Gastroesophageal sphincter (tissue), 3 donors: ENCODE data around the gene ZNF274.

Experiments
- CTCF ChIP-seq, 4 experiments: fragments of 200-600 bp in 2 of 4; fragments of 450-650 bp in 2 of 4; sonication (generic) in 1 of 4; IDR thresholded peaks; one replicate each; pipeline ENCODE4 v1.5.1; 2017 to 2019; ENCODE audit warnings: antibody characterized with exemption in 4 of 4, mild to moderate bottlenecking in 2 of 4, moderate library complexity in 2 of 4
- POLR2A ChIP-seq, 2 donors: fragments of 450-650 bp; IDR thresholded peaks; one replicate each; pipeline ENCODE4 v1.6.1; 2017; ENCODE audit warnings: antibody characterized with exemption in 2 of 2, mild to moderate bottlenecking in 2 of 2, moderate library complexity in 1 of 2

DNA sequence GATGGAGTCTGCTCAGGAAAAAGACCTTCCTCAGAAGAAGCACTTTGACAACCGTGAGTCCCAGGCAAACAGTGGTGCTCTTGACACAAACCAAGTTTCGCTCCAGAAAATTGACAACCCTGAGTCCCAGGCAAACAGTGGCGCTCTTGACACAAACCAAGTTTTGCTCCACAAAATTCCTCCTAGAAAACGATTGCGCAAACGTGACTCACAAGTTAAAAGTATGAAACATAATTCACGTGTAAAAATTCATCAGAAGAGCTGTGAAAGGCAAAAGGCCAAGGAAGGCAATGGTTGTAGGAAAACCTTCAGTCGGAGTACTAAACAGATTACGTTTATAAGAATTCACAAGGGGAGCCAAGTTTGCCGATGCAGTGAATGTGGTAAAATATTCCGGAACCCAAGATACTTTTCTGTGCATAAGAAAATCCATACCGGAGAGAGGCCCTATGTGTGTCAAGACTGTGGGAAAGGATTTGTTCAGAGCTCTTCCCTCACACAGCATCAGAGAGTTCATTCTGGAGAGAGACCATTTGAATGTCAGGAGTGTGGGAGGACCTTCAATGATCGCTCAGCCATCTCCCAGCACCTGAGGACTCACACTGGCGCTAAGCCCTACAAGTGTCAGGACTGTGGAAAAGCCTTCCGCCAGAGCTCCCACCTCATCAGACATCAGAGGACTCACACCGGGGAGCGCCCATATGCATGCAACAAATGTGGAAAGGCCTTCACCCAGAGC lies 29.6 kb downstream of the ZNF274 start:
- TF ChIP-seq CTCF (IDR thresholded peaks at IDR 0.05) (no peak), POLR2A (IDR thresholded peaks at IDR 0.05) (no peak)
